Lower lobe of right lung (tissue), 2 donors: Measurements from ENCODE around the gene AMPD2. TPM values are rescaled to one million over a fixed set of nuclear protein-coding genes. Genes with fewer than 3 reads are reported as not detected.

ENCODE experiments used
- ATAC-seq, 2 donors: fragments of 200-7000 bp; cut with Tn5 transposase; one replicate each; pipeline ENCODE4 v1.9.1; 2020 to 2022; ENCODE audit warnings: mild to moderate bottlenecking in 2 of 2, moderate library complexity in 2 of 2
- DNase-seq: peaks from one replicate; pipeline ENCODE4 v3.0.0-alpha.2; 2020
- H3K27ac ChIP-seq: fragments of 200-600 bp; one replicate; pipeline ENCODE4 v1.8.0; 2022
- H3K27me3 ChIP-seq: fragments of 200-600 bp; one replicate; pipeline ENCODE4 v1.8.0; 2022; ENCODE audit warnings: low read depth
- H3K36me3 ChIP-seq: fragments of 200-600 bp; one replicate; pipeline ENCODE4 v1.8.0; 2022; ENCODE audit warnings: mild to moderate bottlenecking
- H3K4me1 ChIP-seq: fragments of 200-600 bp; one replicate; pipeline ENCODE4 v1.8.0; 2022
- H3K4me3 ChIP-seq: fragments of 200-600 bp; one replicate; pipeline ENCODE4 v1.8.0; 2022; ENCODE audit warnings: mild to moderate bottlenecking
- H3K9me3 ChIP-seq: fragments of 200-600 bp; one replicate; pipeline ENCODE4 v1.8.0; 2022
- intact Hi-C: fragments of 100-400 bp; cut with DNase I; formaldehyde crosslinking; loops from one replicate; pipeline ENCODE4 v1.11.0; 2022
- total RNA-seq: library from RNA; stranded (reverse); fragmentation: NEBNext Ultra II Directional; extraction: Animal tissue kit (Norgen Biotek cat#: 25700); gene quantifications from one replicate; pipeline ENCODE4 v1.2.1, GENCODE V29; 2021
- TF ChIP-seq, protein P1 (sequence below): fragments of 200-600 bp; IDR thresholded peaks from one replicate; pipeline ENCODE4 v1.8.0; 2022; ENCODE audit warnings: antibody characterized with exemption, mild to moderate bottlenecking
- donor health status: DM: no; HTN: yes; CAD: no; lungs with severe emphysema.

Gene AMPD2
- total RNA-seq, 1 donor from 2014 or later, result 55.9 TPM

DNA sequence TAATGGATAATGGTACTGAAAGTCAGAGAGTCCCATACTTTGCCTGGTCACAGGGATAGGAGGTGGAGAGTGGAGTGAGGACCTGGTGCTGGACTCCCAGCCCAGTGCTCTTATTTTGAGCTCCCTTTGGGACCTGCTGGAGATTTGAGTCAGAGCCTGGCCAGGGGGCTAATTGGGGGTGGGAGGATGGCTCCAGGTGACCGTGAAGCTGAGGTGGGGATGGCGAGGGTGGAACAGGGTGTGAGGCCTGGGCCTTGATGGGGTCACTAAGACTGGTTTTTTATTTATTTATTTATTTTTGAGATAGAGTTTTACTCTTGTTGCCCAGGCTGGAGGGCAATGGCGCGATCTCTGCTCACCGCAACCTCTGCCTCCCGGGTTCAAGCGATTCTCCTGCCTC, 17.8 kb downstream of the AMPD2 start:
- TF ChIP-seq, protein P1, sequence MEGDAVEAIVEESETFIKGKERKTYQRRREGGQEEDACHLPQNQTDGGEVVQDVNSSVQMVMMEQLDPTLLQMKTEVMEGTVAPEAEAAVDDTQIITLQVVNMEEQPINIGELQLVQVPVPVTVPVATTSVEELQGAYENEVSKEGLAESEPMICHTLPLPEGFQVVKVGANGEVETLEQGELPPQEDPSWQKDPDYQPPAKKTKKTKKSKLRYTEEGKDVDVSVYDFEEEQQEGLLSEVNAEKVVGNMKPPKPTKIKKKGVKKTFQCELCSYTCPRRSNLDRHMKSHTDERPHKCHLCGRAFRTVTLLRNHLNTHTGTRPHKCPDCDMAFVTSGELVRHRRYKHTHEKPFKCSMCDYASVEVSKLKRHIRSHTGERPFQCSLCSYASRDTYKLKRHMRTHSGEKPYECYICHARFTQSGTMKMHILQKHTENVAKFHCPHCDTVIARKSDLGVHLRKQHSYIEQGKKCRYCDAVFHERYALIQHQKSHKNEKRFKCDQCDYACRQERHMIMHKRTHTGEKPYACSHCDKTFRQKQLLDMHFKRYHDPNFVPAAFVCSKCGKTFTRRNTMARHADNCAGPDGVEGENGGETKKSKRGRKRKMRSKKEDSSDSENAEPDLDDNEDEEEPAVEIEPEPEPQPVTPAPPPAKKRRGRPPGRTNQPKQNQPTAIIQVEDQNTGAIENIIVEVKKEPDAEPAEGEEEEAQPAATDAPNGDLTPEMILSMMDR, result no peak
- Histone ChIP-seq H3K27ac (no peak overlapping the region), H3K4me1 (peaks cover 10% of the 10 kb centered on the region), H3K4me3 (no peak overlapping the region), H3K9me3 (no peaks in the 10 kb centered on the region), H3K36me3 (no peaks in the 10 kb centered on the region), H3K27me3 (no peaks in the 10 kb centered on the region)
- no peak for DNase-seq
- intact Hi-C loops, result loop anchor here (10.0 kb wide), 1 partner anchor 93 kb away; the partner anchor contains the start of gene GNAI3
- ATAC-seq, result no peak

DNA sequence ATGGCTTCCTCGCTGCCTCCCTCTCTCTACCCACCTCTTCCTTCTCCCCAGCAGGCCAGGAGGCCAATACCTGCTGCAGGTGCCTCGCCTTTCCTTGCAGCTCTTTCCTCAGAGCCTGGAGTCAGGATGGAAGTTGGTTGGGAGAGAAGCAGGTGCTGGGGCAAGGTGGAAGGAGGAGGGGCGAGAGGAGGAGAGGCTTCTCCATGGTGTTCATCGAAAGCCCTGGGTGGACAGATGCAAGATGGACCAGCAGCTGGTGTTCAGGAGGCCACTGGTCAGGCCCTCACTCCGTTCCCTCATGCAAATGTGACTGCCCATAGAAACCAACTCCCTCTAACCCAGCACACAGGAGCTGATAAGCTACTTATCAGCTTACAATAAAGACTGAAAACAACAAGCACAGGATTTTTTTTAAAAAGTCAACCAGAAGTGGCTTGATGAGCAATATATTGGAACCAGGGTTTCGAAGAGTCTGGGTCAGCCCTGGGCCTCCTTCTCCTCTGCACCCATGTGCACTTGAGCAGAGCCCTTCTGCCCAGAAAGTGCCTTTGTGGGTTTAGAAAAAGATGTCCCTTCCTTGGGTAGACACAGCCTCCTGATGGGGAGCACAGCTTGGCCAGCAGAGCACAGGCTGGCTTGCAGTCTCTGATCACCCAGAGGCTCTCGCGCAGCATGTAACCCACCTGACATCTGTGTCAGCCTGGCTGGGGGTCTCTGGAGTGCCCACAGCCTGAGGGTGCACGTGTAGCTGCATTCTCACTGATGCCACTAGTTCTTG, 19.6 kb downstream of the AMPD2 start:
- no peaks in the 10 kb centered on the region for H3K9me3 ChIP-seq
- H3K4me3 ChIP-seq, result no peak overlapping the region
- TF ChIP-seq, protein P1, result no peak
- H3K27me3 ChIP-seq, result no peaks in the 10 kb centered on the region
- no peak overlapping the region for H3K27ac ChIP-seq
- H3K4me1 ChIP-seq, result peaks cover 13% of the 10 kb centered on the region
- DNase-seq, result no peak
- no peak for ATAC-seq
- H3K36me3 ChIP-seq, result no peaks in the 10 kb centered on the region
- intact Hi-C loops, result loop anchor here (10.0 kb wide), 1 partner anchor 94 kb away; the partner anchor contains the start of gene GNAI3

DNA sequence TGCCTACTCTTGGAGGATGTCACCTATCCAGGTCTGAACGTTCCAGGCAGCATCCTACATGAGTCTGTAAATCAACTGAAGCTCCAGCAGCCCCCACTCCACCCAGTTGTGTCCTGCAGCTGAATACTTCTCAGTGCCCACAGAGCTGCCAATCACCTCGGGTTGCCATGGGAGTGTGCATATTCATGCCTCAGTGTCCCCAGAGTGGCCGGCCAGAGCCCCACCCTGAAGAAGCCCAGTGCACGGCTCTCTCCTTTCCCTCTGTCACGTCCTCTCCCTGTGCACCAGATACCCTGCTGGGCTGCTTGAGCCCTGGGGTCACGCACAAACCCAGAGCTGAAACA, 20.2 kb downstream of the AMPD2 start:
- DNase-seq (no peak), ATAC-seq (no peak)
- Histone ChIP-seq H3K27ac (no peak overlapping the region), H3K36me3 (no peaks in the 10 kb centered on the region), H3K9me3 (no peaks in the 10 kb centered on the region), H3K27me3 (no peaks in the 10 kb centered on the region), H3K4me1 (peaks cover 13% of the 10 kb centered on the region), H3K4me3 (no peak overlapping the region)
- intact Hi-C loops, result loop anchor here (10.0 kb wide), 1 partner anchor 95 kb away; the partner anchor contains the start of gene GNAI3
- TF ChIP-seq, protein P1, result no peak

DNA sequence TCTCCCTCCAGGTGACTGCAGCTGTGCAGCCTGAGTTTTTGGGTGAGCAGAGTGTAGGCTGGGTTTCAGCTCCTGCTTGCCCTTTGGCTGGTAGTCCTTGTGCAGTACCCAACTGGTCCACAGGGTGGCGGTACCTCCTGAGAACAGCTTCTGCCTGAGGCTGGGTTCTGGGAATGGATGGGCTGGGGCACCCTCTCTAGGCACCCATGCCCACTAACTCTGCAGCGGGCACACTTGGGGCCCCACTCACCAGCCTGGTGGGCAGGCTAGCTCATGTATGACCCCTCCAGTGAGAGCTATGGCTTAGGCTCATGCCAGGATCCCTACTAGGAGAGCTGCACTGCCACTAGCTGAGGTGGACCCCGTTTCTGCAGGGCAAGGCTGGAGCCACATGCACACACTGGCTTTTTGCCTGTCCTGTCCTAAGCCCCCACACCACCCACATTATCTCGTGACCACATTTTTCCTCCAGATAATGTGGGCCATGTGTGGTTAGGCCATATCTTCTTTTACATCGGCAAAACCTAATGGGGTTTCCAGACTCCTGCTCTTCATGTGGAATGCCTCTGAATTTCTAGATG, 20.7 kb downstream of the AMPD2 start:
- no peak overlapping the region for H3K27ac ChIP-seq
- no peaks in the 10 kb centered on the region for H3K27me3 ChIP-seq
- peak; percentile 84 to 86 for ATAC-seq
- peak; percentile 89 for DNase-seq
- no peaks in the 10 kb centered on the region for H3K9me3 ChIP-seq
- H3K4me3 ChIP-seq, result no peak overlapping the region
- intact Hi-C loops, result no loop called here
- H3K36me3 ChIP-seq, result no peaks in the 10 kb centered on the region
- TF ChIP-seq, protein P1, result peak; percentile 98
- peaks cover 13% of the 10 kb centered on the region for H3K4me1 ChIP-seq

DNA sequence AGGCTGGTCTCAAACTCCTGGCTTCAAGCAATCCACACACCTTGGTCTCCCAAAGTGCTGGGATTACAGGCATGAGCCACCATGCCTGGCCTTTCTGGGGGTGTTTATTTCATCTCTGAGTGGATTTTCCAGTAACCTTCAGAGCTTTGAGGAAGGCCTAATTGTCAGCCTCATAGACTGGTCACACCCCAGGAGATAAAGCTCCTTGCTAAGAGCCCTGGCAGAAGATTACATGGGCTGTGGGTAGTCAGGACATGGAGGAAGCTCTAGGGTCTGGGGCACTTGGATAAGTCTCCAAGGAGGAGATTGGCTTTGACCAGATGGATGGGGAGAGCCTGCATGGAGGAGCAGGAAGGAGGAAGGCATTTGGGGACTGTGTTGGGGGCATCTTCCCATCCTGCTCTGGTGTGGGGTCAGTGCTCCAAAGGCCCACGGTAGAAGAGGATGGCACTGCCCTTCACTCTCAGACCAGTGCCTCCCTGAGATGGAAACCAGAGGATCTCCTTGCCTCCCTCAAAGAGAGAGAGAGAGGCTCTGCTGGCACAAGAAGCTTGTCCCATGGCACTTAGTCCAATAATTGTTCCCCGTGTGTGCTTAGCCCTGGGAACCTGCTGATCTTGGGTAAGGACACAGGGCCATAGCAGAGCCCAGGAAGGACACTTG, 21.6 kb downstream of the AMPD2 start:
- TF ChIP-seq, protein P1, result no peak
- H3K27ac ChIP-seq, result no peak overlapping the region
- no peaks in the 10 kb centered on the region for H3K9me3 ChIP-seq
- no peaks in the 10 kb centered on the region for H3K27me3 ChIP-seq
- ATAC-seq (no peak), DNase-seq (no peak)
- H3K36me3 ChIP-seq, result no peaks in the 10 kb centered on the region
- intact Hi-C loops, result no loop called here
- H3K4me3 ChIP-seq, result no peak overlapping the region
- H3K4me1 ChIP-seq, result peaks cover 13% of the 10 kb centered on the region
